ENCODE results near the gene TMEM9. TPM values are rescaled to one million over a fixed set of nuclear protein-coding genes. Genes with fewer than 3 reads are reported as not detected.
A peak's percentile ranks its signal among the peaks of the same experiment; 100 is the strongest.

Gene TMEM9
- total and polyA plus RNA-seq, 2 of the 8 experiments (the other 6 are each of a cell fraction or from before 2014, with no cell fraction given), result 79.9 to 181 TPM

- Histone ChIP-seq H2BK12ac (ENCODE audit: low read depth, low read length) (no peak overlapping the region), H3K36me3 (ENCODE audit: control insufficient read depth in 2 of 4, insufficient read depth in 4 of 4, low read length in 3 of 4) (no peaks in the 10 kb centered on the region), H2BK20ac (ENCODE audit: low read length) (no peak overlapping the region), H4K8ac (ENCODE audit: extremely low read depth, insufficient read depth, low read length) (no peak overlapping the region), H3K18ac (ENCODE audit: extremely low read depth, low read length) (no peak overlapping the region), H3K23me2 (ENCODE audit: low read depth, low read length) (peaks cover 7% of the 10 kb centered on the region; the same call in 1 of the 2 replicates), H2BK120ac (replicated peaks; ENCODE audit: low read depth, low read length) (no peak overlapping the region), H3K79me2 (ENCODE audit: control insufficient read depth in 1 of 2, insufficient read depth in 2 of 2, low read length in 2 of 2) (no peaks in the 10 kb centered on the region), H2BK5ac (ENCODE audit: low read depth, low read length) (no peak overlapping the region), H3K27ac (ENCODE audit: low read depth, low read length) (no peak overlapping the region), H3K79me1 (ENCODE audit: low read depth, low read length) (no peaks in the 10 kb centered on the region), H3K14ac (ENCODE audit: insufficient read length) (no peak overlapping the region), H4K20me1 (replicated peaks in 1 of 2; ENCODE audit: control insufficient read depth in 1 of 2, insufficient read depth in 2 of 2, low read length in 2 of 2) (no peaks in the 10 kb centered on the region), H3K9me3 (ENCODE audit: insufficient read depth in 2 of 2, low read depth in 1 of 2, low read length in 1 of 2) (no peaks in the 10 kb centered on the region; a peak in 1 of 4 replicates), H3K56ac (replicated peaks; ENCODE audit: insufficient read length, low read depth, low read length) (no peak overlapping the region), H4K5ac (ENCODE audit: insufficient read length, low read depth, low read length) (no peak overlapping the region), H4K91ac (replicated peaks; ENCODE audit: insufficient read length, low read length) (no peak overlapping the region), H3K4me2 (ENCODE audit: insufficient read depth in 1 of 2, low read depth in 2 of 2, low read length in 2 of 2) (peak overlapping the region; percentile 55 to 97; a peak in 3 of 4 replicates), H3K4ac (replicated peaks; ENCODE audit: insufficient read length, low read depth, low read length) (no peak overlapping the region), H3K4me1 (replicated peaks in 1 of 4; ENCODE audit: control insufficient read depth in 3 of 4, insufficient read depth in 4 of 4, low read length in 3 of 4) (peaks cover 0 to 8% (median under 1%) of the 10 kb centered on the region in 4 experiments; a peak in 1 of 7 replicates), H2AFZ (ENCODE audit: low read length) (no peak overlapping the region), H3K27me3 (replicated peaks in 1 of 4; ENCODE audit: control insufficient read depth in 3 of 4, extremely low read depth in 1 of 4, insufficient read depth in 3 of 4, low read length in 3 of 4) (peaks cover 9 to 27% (median 21%) of the 10 kb centered on the region in 4 experiments), H2BK15ac (ENCODE audit: low read length) (no peak overlapping the region), H3K23ac (ENCODE audit: insufficient read length) (no peak overlapping the region), H2AK5ac (ENCODE audit: low read depth, low read length) (no peak overlapping the region), H3K4me3 (ENCODE audit: extremely low read depth in 1 of 4, insufficient read depth in 2 of 4, low read depth in 3 of 4, low read length in 4 of 4) (peak overlapping the region in 1 of 4 experiments; percentile 72; a peak in 3 of 8 replicates), H3K9ac (replicated peaks in 1 of 4; ENCODE audit: extremely low read depth in 1 of 4, low read depth in 3 of 4, low read length in 3 of 4) (no peak overlapping the region)
- no peak for TF ChIP-seq SP4 (IDR thresholded peaks at IDR 0.05; ENCODE audit: low read length)
- TF ChIP-seq JUND (IDR thresholded peaks at IDR 0.05; ENCODE audit: low read length), result no peak
- no peak for TF ChIP-seq ATF3 (IDR thresholded peaks at IDR 0.05; ENCODE audit: insufficient read depth, low read depth, low read length)
- no peak for TF ChIP-seq JUN (IDR thresholded peaks at IDR 0.05; ENCODE audit: low read depth, low read length)
- no peak for TF ChIP-seq EZH2 (IDR thresholded peaks at IDR 0.05; ENCODE audit: low read depth, low read length, severe bottlenecking)
- no peak for TF ChIP-seq RNF2 (IDR thresholded peaks at IDR 0.05; ENCODE audit: borderline replicate concordance, low read depth, low read length, missing control alignments, poor library complexity, severe bottlenecking)
- TF ChIP-seq FOSL1 (IDR thresholded peaks at IDR 0.05; ENCODE audit: insufficient read depth, low read depth, low read length), result no peak
- DNase-seq (ENCODE audit: low read depth in 1 of 2, low spot score in 2 of 2), result no peak
- ChIA-PET CTCF (ENCODE audit: partially characterized antibody) (interaction anchor here (0.7 to 16.3 kb wide), 14 partner anchors 11 to 493 kb away, joined by 3 to 343 read pairs (median 6); partner anchors contain the start of gene ASCL5), POLR2A (ENCODE audit: partially characterized antibody) (interaction anchor here (1.4 to 3.1 kb wide), 3 partner anchors 30 to 106 kb away, joined by 3 to 15 read pairs (median 4); no protein-coding TSS in a partner anchor)
- no peak for FAIRE-seq
- WGBS, 2 experiments (ENCODE audit: extremely low coverage in 1 of 2, insufficient coverage in 1 of 2, insufficient read length in 1 of 2, insufficient replicate concordance in 2 of 2, low coverage in 1 of 2, low lambda C conversion rate in 2 of 2, missing lambda C conversion rate in 1 of 2), result 92% methylated on average over 21 of the region's 25 CpGs; no CpG with 5 or more reads in 1 of the 2 experiments
Measured at GRCh38 chr1:201115390-201115937, 38.8 kb downstream of the TMEM9 start.
